Transverse colon (tissue), 4 donors: ENCODE data around the gene LACTBL1. TPM values are rescaled to one million over a fixed set of nuclear protein-coding genes. Genes with fewer than 3 reads are reported as not detected.
"Not testable (repeated sequence)": the region's sequence is repeated elsewhere in the genome, so short reads cannot be mapped to it uniquely, and the experiment has no call there.

Source experiments
- DNase-seq: peaks from one replicate; pipeline ENCODE4 v3.0.0-alpha.2; 2019
- H3K27ac ChIP-seq, 4 donors: fragments of 200-600 bp; sonication (generic); 2 replicates each; pipeline ENCODE4 v1.5.1; 2016 to 2018; ENCODE audit warnings: inconsistent platforms in 4 of 4
- H3K27me3 ChIP-seq: fragments of 200-600 bp; sonication (generic); 2 replicates; pipeline ENCODE4 v1.5.1; 2017; ENCODE audit warnings: inconsistent platforms
- H3K36me3 ChIP-seq, 4 donors: fragments of 200-600 bp; sonication (generic); 2 replicates each; pipeline ENCODE4 v1.5.1; 2017 to 2019; ENCODE audit warnings: inconsistent platforms in 4 of 4
- H3K4me1 ChIP-seq, 4 donors: fragments of 200-600 bp; sonication (generic); 2 replicates each; pipeline ENCODE4 v1.5.1; 2017 to 2020; ENCODE audit warnings: inconsistent platforms in 4 of 4
- H3K4me3 ChIP-seq, 4 donors: fragments of 200-600 bp; sonication (generic); 1 replicate in 1 of 4; 2 replicates in 3 of 4; pipeline versions ENCODE4 v1.5.1 to v1.6.1; 2017 to 2019; ENCODE audit warnings: inconsistent platforms in 4 of 4
- H3K9me3 ChIP-seq, 2 donors: fragments of 200-600 bp; sonication (generic); 2 replicates each; pipeline ENCODE4 v1.5.1; 2017 to 2019; ENCODE audit warnings: inconsistent platforms in 2 of 2
- EP300 ChIP-seq: sonication (generic); formaldehyde crosslinking; IDR thresholded peaks from one replicate; pipeline ENCODE4 v1.6.1; 2017; ENCODE audit warnings: antibody characterized with exemption, low read depth
- POLR2A ChIP-seq: fragments of 450-650 bp; IDR thresholded peaks from one replicate; pipeline ENCODE4 v1.6.1; 2016; ENCODE audit warnings: antibody characterized with exemption, mild to moderate bottlenecking, moderate library complexity
- POLR2AphosphoS5 ChIP-seq, 3 donors: sonication (generic); formaldehyde crosslinking; IDR thresholded peaks; one replicate each; pipeline ENCODE4 v1.6.1; 2016; ENCODE audit warnings: antibody characterized with exemption in 3 of 3
- WGBS, 2 donors: methylation state at CpG; one replicate each; pipeline ENCODE4 v1.1.5; 2018; ENCODE audit warnings: low coverage in 1 of 2; 5-methylcytosine and 5-hydroxymethylcytosine counted together
- in situ Hi-C, 4 donors: fragments of 200-750 bp; cut with MboI; loops; one replicate each; pipeline versions ENCODE4 v1.15.0 to v1.15.1; 2017; ENCODE audit warnings: low sequenced_read_pairs in 3 of 4, low pct_ligation_motif_present in 1 of 4, low pct_unique_long_range_greater_than_20kb in 1 of 4
- intact Hi-C: fragments of 100-400 bp; cut with DNase I; formaldehyde crosslinking; loops from one replicate; pipeline ENCODE4 v1.15.1; 2023; ENCODE audit warnings: low total_unique reads
- total RNA-seq, 4 donors: library from RNA; depleted of rRNA; stranded (reverse); fragments of >200 nt; gene quantifications; one replicate each; pipeline ENCODE4 v1.1.0, GENCODE V29; 2016
- TF ChIP-seq, protein P1 (sequence below), 5 experiments: fragments of 200-600 bp in 3 of 5; fragments of 450-650 bp in 2 of 5; sonication (generic) in 3 of 5; IDR thresholded peaks; 1 replicate in 2 of 5; 2 replicates in 3 of 5; pipeline ENCODE4 v1.5.1; 2016 to 2017; ENCODE audit warnings: antibody characterized with exemption in 5 of 5, inconsistent platforms in 3 of 5, mild to moderate bottlenecking in 2 of 5, moderate library complexity in 1 of 5

LACTBL1 gene
- total RNA-seq, 4 donors from 2014 or later, result not detected

- intact Hi-C loops, result no loop called here
- Histone ChIP-seq H3K4me3 (no peak overlapping the region), H3K27me3 (peaks cover 79% of the 10 kb centered on the region), H3K36me3 (no peaks in the 10 kb centered on the region), H3K4me1 (peaks cover 0 to 16% (median 9%) of the 10 kb centered on the region in 4 donors), H3K9me3 (no peaks in the 10 kb centered on the region), H3K27ac (no peak overlapping the region)
- TF ChIP-seq EP300, result no peak
- TF ChIP-seq, protein P1, sequence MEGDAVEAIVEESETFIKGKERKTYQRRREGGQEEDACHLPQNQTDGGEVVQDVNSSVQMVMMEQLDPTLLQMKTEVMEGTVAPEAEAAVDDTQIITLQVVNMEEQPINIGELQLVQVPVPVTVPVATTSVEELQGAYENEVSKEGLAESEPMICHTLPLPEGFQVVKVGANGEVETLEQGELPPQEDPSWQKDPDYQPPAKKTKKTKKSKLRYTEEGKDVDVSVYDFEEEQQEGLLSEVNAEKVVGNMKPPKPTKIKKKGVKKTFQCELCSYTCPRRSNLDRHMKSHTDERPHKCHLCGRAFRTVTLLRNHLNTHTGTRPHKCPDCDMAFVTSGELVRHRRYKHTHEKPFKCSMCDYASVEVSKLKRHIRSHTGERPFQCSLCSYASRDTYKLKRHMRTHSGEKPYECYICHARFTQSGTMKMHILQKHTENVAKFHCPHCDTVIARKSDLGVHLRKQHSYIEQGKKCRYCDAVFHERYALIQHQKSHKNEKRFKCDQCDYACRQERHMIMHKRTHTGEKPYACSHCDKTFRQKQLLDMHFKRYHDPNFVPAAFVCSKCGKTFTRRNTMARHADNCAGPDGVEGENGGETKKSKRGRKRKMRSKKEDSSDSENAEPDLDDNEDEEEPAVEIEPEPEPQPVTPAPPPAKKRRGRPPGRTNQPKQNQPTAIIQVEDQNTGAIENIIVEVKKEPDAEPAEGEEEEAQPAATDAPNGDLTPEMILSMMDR (IDR thresholded peaks at IDR 0.05), result no peak
- no peak for TF ChIP-seq POLR2AphosphoS5 (IDR thresholded peaks at IDR 0.05)
- no peak for TF ChIP-seq POLR2A
- no peak for DNase-seq
- in situ Hi-C loops, result no loop called here
- WGBS, 2 donors, result 69 to 77% methylated on average over 2 to 3 of the region's 3 CpGs
These were observed 20.9 kb downstream of the LACTBL1 start for GRCh38 chr1:22951796-22952195.

DNA sequence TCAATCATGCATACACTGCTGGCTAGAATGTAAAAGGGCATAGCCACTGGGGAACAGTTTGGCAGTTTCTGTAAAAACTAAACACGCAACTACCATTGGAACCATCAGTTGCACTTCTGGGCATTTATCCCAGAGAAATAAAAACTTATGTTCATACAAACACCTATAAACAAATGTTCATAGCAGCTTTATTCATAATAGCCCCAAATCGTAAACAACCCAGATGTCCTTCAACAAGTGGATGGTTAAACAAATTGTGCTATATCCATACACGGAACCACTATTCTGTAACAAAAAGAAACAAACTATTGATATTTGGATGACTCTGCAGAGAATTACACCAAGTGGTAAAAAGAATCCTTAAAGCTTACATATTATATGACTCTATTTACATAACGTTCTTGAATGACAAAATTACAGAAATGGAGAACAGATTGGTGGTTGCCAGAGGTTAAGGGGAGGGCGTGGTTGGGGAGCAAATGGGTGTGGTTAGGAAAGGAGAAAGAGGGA is 22.8 kb downstream of the LACTBL1 start:
- H3K27ac ChIP-seq, result no peak overlapping the region
- TF ChIP-seq POLR2AphosphoS5 (IDR thresholded peaks at IDR 0.05) (no peak), EP300 (no peak), POLR2A (no peak)
- TF ChIP-seq, protein P1 (IDR thresholded peaks at IDR 0.05), result no peak
- no peaks in the 10 kb centered on the region for H3K9me3 ChIP-seq
- H3K4me3 ChIP-seq, result no peak overlapping the region
- peaks cover 0 to 16% (median 9%) of the 10 kb centered on the region in 4 donors for H3K4me1 ChIP-seq
- H3K27me3 ChIP-seq, result peaks cover 69% of the 10 kb centered on the region
- DNase-seq, result no peak
- no peaks in the 10 kb centered on the region for H3K36me3 ChIP-seq
- intact Hi-C loops, result no loop called here
- 27 to 28% methylated on average over 5 of the region's 5 CpGs for WGBS, 2 donors
- in situ Hi-C loops, result loop anchor here in 1 of 4 donors (25.0 kb wide), 1 partner anchor 538 kb away; no protein-coding TSS in a partner anchor

DNA sequence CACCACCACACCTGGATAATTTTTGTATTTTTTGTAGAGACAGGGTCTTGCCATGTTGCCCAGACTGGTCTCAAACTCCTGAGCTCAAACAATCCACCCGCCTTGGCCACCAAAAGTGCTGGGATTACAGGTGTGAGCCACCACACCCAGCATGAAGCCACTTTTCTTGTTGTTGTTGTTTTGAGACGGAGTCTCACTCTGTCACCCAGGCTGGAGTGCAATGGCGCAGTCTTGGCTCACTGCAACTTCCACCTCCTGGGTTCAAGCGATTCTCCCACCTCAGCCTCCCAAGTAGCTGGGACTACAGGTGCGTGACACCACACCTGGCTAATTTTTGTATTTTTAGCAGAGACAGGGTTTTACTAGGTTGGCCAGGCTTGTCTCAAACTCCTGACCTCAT is 27.5 kb downstream of the LACTBL1 start:
- H3K4me3 ChIP-seq, intact Hi-C loops, DNase-seq, H3K36me3 ChIP-seq, H3K27ac ChIP-seq, H3K4me1 ChIP-seq: not testable (repeated sequence)
- peaks cover 40% of the 10 kb centered on the region for H3K27me3 ChIP-seq
- in situ Hi-C loops, result loop anchor here in 1 of 4 donors (25.0 kb wide), 1 partner anchor 533 kb away; no protein-coding TSS in a partner anchor
- H3K9me3 ChIP-seq, result peaks cover 0 to 11% of the 10 kb centered on the region in 2 donors
- 87 to 90% methylated on average over 2 to 5 of the region's 5 CpGs for WGBS, 2 donors

DNA sequence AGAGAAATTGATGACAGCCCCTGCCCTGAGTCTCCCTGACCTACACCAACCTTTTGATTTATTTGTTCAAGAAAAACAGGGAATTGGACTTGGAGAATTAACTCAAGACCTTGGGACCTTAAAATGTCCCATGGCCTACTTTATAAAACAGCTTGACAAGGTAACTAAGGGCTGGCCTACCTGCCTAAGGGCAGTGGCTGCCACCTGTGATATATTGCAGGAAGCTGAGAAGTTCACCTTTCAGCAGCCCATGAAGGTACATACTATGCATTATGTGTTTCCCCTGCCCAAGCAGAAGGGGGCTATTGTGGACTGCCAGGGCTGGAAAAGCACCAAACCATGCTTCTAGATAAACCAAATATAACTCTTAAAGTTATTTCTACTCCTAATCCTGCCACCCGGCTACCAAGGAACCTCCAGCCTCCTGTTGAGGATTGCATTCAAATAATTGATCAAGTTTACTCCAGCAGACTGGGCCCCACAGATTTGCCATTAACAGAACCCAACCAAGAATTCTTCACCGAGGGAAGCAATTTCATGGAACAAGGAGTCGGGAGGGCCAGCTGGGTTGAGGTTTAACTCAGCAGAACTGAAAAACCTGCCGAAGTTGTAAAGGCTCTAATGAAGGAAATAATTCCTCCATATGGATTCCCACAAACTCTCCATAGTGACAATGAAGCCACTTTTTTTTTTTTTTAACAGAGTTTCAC is 28.2 kb downstream of the LACTBL1 start:
- no peak overlapping the region for H3K4me3 ChIP-seq
- intact Hi-C loops, result no loop called here
- TF ChIP-seq EP300 (no peak), POLR2A (no peak), POLR2AphosphoS5 (IDR thresholded peaks at IDR 0.05) (no peak)
- TF ChIP-seq, protein P1 (IDR thresholded peaks at IDR 0.05), result no peak
- in situ Hi-C loops, result loop anchor here in 1 of 4 donors (25.0 kb wide), 1 partner anchor 532 kb away; no protein-coding TSS in a partner anchor
- H3K4me1 ChIP-seq, result no peaks in the 10 kb centered on the region
- no peak for DNase-seq
- H3K9me3 ChIP-seq, result peaks cover 0 to 11% of the 10 kb centered on the region in 2 donors
- 74 to 87% methylated on average over 4 of the region's 4 CpGs for WGBS, 2 donors
- no peak overlapping the region for H3K27ac ChIP-seq
- H3K27me3 ChIP-seq, result peaks cover 40% of the 10 kb centered on the region
- no peaks in the 10 kb centered on the region for H3K36me3 ChIP-seq
